Right hindlimb (tissue), 1 donor: ENCODE results near the gene RAB7B.

Experiments used
- DNase-seq: peaks from one replicate; pipeline ENCODE4 v3.0.0-alpha.2; 2018

The RAB7B gene

GRCh38 chr1:205945069-205945468 lies 58.1 kb downstream of the RAB7B start:
- no peak for DNase-seq

GRCh38 chr1:205944525-205944924 lies 58.7 kb downstream of the RAB7B start:
- DNase-seq = no peak

GRCh38 chr1:205943245-205943644 lies 60.0 kb downstream of the RAB7B start, which contains the start of gene SLC26A9:
Gene SLC26A9, minus strand, starts transcription at chr1:205943456. Its CDS starts 7,636 bp downstream, at chr1:205935820.
- no peak for DNase-seq

- DNase-seq = no peak
These were observed 60.5 kb downstream of the RAB7B start for GRCh38 chr1:205942631-205943159.

- DNase-seq = no peak
These were observed 62.5 kb downstream of the RAB7B start for GRCh38 chr1:205940710-205941109.

GRCh38 chr1:205939690-205940330 lies 63.4 kb downstream of the RAB7B start:
- no peak for DNase-seq

- DNase-seq = no peak
These were observed 64.5 kb downstream of the RAB7B start for GRCh38 chr1:205938682-205939081.

- DNase-seq = no peak
These were observed 66.2 kb downstream of the RAB7B start for GRCh38 chr1:205936846-205937586.

GRCh38 chr1:205936311-205936710 lies 66.9 kb downstream of the RAB7B start:
- no peak for DNase-seq

- DNase-seq = no peak
These were observed 67.3 kb downstream of the RAB7B start for GRCh38 chr1:205935869-205936268.

- no peak for DNase-seq
These were observed 68.4 kb downstream of the RAB7B start for GRCh38 chr1:205934788-205935187.

GRCh38 chr1:205933671-205934618 lies 69.2 kb downstream of the RAB7B start:
- DNase-seq = no peak

GRCh38 chr1:205932776-205933175 lies 70.4 kb downstream of the RAB7B start:
- no peak for DNase-seq

GRCh38 chr1:205930799-205931281 lies 72.4 kb downstream of the RAB7B start:
- no peak for DNase-seq

GRCh38 chr1:205930195-205930577 lies 73.0 kb downstream of the RAB7B start:
- no peak for DNase-seq

GRCh38 chr1:205929496-205930194 lies 73.5 kb downstream of the RAB7B start:
- no peak for DNase-seq

GRCh38 chr1:205928317-205928716 lies 74.9 kb downstream of the RAB7B start:
- DNase-seq = no peak

- DNase-seq = no peak
These were observed 75.5 kb downstream of the RAB7B start for GRCh38 chr1:205927676-205928075.

GRCh38 chr1:205927247-205927646 lies 75.9 kb downstream of the RAB7B start:
- no peak for DNase-seq
